HG03521 (cell line): ENCODE measurements around the gene FEN1.

Source experiments
- ATAC-seq: cut with Tn5 transposase; IDR thresholded peaks from one replicate; pipeline ENCODE4 v1.9.1; 2021; ENCODE audit warnings: mild to moderate bottlenecking, moderate library complexity; ENCODE audit not compliant: unreplicated experiment

The FEN1 gene

DNA sequence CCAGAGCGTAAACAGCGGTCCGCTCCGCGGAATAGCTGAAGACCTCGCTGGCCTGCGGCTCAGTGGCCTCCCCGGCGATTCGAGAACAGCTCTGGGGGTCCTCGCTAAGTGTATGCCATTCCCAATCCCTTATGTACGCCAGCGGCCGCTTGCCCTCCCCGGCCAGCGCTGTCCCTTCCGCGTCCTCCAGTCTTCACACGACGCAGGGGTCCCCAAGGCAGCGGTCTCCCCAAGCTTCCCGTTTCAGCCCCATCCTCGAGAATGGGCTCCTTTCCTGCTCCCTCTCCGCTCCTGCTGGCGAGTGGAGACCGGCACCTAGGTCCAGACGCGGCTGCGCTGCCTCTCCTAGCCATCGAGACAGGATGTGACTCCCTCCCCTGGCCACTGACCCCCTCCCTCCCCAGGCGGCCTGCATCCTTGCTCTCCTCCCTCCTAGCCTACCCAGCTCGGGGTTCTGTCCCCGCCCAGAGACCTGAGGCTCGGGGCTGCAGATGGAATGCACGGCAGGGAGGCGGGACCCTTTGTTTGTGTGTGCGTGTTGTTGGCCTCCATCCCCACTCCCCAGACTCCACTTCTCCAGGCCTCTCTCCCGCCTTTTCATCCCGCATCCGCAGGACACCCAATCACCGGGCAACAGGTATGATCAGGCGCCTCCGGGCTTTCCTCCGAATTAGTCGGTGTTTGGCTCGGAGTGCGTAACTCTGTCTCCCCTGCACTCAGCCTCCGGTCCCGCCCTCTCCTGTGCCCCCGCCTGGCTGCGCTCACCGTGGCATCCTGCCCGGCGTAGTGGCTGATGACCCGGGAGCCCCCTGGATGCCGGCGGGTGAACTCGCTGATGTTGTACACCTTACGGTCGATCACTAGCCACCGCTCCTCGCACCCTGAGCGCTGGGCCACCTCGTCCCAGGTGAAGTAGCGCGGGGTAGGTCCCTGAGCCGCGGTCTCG, 23.4 kb downstream of the FEN1 start:
- peak; percentile 9 for ATAC-seq

DNA sequence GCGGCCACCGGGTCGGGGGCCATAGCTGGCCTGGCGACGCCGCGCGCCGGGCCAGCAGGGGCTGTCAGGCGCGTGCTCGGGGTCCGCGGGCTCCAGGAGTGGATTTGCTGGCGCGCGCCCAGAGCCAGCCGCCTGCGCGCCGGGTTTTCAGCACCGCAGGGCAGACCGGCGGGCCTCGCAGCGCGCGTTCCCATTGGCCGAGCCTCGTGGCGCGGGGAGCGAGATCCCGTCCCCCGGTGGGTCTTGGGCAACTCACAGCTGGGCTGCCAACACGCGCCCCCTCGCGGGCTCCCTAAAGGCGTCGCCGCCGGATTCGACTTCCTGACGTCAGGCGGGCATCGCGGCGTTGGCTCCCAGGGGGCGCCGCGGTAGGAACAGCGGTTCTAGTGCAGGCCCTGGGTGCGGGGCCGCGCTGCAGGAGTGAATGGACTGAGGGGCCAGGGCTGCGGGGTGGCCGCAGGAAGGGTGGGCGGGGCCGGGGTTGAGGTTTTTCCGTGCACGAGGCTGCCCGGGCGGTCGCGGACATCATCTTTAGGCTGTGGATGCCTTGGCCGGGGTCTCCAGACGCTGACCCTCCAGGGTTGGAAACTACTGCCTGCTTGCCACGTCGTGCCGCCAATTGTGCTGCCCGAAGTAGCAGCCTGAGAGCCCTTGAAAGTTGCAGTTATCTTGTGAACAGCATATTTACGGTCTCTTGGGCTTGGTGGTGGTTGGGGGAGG, 24.2 kb downstream of the FEN1 start, which contains the start of gene FADS1:
Gene FADS1 (minus strand): TSS at position 268 of the 720 bp plus-strand sequence. CDS start 74 bp downstream, at position 194.
- peak; percentile 31 for ATAC-seq

DNA sequence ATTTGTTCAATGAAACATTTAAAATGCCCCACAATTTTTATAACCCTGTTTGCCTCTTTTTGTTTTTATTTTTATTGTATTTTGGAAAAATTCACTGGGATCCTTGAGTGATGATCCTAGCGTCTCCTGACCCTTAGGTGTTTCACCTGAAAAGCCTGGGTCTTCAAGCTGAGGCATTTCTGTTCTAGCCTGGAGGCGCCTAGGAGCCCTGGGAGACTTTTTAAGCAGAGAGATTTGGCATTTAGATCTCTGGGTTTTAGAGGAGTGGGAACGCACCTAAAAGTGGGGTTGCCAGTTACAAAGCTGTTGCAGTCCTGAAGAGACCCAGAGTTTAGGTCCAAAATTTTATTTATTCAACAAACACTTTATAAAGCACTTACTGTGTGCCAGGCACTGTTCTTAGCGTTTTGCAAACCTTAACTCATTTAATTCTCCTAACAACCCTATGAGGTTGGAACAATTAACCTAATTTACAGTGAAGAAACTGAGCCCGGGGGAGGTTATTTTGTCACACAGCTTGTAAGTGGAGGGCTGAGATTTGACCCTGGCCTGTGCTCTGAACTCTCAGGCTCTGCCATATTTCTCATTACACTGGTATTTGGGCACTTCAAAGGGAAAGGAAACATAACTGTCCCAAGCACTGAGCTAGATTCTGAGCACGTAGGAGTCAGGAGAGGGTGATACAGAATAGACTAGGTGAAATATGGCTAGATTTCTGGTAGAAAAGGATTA, 24.9 kb downstream of the FEN1 start:
- no peak for ATAC-seq

DNA sequence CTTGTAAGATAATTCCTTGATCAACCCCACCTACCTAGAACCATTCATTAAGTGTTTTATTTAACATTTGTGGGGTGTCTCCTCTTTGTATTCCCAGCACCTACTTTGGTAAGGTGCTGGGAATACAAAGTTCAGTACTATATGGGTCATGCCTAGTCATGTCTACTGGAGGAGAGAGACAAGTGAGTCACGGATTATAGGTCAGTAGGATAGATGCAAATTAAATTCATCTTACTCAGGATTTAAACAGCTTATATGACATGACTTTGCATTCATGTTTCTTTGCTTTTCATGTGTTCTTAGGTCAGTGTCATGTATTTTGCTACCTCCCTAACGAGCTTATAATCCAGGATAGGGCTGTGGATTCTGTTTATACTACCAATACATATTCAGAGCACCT, 27.5 kb downstream of the FEN1 start:
- ATAC-seq, result no peak

DNA sequence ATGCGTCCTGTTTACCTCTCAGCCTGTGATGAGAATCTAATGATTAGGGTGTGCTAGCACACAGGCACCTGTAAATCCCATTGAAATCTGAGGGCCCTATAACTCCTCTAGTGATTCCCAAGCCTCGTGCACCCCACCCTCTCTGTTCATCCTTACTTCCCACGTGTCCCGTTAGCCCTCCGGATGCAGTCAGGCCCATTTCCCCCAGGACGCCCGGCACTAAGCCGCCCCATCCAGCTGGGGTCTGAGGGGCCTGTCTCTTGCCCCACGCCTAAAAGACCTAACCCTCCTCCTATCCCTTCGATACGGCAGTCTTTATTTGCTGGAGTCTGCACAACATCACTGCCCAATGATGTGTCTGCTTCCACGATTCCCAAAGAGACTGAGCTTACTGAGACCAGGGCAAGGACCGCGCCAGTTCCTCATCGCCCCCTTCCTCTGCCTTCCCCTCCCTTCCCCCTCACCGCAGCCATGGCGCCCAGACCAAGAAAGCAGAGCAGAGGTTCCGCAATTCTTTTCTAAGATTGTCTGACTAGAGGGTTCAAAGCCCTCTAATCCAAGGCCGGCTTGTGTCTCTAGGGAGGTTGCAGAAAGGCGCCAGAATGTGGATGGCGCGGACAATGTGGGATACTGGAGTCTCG, 34.3 kb downstream of the FEN1 start:
- ATAC-seq, result no peak

DNA sequence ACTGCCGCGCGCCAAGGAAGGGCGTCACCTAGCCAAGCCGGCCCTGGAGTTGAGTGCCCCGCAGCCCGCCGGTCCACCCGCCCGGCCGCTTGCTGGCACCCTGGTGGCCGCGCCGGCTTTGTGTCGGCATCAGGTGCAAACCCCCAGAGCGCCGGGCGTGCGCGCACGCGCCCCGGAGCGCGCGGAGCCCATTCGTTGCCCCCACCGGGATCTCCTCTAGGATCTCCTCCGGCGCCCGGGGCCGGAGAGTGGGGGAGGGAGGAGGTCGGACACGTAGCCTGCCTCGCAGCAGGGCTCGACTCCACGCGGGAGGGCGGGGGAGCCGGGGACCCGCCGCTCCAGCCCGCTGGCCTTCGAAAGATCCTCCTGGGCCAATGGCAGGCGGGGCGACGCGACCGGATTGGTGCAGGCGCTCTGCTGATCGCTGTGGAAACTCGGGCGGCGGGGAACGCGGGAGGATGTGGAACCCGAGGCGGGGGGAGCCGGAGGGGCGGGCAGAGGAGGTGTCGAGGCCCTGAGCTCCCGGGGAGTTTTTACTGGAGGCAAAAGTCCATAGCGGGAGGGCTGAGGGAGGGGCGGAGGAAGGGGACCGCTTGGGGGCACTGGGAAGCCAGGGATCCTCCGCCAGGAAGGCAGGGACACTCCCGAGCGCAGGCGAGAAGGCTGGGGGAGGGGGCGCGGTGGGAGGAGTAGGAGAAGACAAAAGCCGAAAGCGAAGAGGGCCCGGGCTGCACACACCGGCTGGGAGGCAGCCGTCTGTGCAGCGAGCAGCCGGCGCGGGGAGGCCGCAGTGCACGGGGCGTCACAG, 35.1 kb downstream of the FEN1 start, which contains the start of gene FADS2:
Gene FADS2 (plus strand): TSS at position 730 of the 808 bp plus-strand sequence. CDS start 91 bp downstream, outside the sequence.
- ATAC-seq, result peak; percentile 67

DNA sequence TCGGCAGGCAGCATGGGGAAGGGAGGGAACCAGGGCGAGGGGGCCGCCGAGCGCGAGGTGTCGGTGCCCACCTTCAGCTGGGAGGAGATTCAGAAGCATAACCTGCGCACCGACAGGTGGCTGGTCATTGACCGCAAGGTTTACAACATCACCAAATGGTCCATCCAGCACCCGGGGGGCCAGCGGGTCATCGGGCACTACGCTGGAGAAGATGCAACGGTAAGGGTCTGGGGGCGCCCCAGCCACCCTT, 35.6 kb downstream of the FEN1 start:
- no peak for ATAC-seq

DNA sequence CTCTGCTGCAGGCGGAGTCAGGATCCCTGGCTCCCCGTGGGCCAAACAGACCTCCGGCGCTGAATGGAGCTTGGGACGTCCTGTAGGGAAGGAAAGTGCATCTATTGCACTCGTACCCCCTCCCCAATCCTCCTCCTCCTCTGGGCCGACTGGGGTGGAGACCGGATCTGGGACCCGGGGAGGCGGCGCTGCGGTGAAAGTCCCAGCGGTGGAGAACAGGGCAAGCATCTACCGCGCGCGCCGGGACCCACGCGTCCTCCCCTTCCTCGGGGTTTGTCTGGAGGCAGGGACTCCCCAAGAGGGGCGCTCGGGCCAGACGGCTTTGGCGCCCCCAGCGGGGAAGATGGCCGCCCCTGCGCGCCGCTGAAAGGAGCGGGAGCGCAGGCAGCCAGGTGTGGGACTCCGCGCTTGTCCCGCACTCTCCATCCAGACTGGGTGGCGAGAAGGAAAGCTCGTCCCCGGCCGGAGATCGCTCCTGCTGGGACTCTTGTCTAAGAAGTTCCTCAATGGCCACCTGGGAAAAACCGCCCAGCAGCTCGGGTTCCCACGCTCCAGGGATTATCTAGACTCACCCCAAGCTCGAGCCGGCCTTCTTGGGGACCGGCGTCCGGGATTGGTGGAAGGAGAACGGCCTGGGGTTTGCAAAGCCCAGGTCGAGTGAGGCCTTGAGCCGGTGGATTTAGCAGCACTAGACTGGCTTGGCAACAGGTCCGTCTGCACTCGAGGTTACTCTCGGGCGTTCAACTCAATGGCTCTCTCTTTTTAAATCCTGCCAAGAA, 36.1 kb downstream of the FEN1 start:
- ATAC-seq, result no peak

DNA sequence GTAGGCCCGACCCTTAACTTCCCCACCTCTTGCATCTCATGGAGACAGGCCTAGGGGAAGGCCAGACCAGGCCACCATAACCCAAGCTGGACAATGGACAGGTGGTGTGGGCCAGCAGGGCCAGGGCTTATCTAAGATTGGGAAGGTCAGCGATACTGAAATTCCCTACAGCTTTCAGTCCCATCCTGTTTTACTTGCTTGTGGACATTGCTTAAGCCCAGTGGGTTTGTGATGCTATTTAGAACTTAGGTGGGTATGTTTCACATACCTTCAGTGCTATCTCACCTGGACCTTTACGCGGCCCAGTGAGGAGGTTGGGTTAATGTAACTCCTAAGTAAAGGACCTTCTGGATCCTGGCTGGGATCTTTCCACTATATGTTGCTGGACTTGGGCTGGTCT, 37.1 kb downstream of the FEN1 start:
- ATAC-seq, result no peak

DNA sequence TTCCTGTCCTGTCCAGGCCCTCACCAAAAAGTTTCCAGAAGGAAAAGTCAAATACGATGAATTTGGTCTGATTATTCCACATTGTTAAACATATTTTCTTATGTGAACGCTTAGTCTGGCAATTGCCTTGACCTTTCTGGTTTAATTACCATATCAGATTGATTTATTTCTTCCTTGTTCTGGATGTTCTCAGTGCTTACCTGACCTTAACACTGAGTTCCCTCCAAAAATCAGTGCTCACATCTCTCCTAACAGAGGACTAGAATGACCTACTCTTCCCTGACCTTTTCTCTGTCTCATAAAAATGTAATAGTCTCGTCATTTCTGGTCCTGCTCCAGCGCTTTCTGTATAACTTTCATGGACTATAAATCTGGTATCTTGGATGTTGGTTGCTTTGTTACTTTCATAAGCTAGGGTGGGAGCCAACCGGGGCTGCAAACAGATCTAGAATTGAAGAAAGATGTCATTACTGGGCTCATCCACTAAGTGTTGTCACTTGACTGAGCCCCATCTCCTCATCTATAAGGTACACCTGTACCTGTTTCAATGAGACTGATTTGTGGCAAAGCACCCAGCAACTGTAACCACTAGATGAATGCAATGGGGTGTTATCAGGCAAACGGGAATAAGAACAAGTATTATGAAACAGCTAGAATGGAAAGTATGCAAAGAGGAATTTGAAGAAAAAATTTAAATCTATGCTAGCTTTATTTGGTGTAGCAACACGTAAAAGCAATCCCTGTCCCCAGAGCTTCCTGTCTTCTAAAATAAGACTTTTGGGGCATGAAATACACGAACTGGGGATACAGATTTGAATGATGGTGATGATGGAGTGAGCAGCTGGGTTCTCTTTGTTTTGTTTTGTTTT, 37.8 kb downstream of the FEN1 start:
- ATAC-seq, result no peak

DNA sequence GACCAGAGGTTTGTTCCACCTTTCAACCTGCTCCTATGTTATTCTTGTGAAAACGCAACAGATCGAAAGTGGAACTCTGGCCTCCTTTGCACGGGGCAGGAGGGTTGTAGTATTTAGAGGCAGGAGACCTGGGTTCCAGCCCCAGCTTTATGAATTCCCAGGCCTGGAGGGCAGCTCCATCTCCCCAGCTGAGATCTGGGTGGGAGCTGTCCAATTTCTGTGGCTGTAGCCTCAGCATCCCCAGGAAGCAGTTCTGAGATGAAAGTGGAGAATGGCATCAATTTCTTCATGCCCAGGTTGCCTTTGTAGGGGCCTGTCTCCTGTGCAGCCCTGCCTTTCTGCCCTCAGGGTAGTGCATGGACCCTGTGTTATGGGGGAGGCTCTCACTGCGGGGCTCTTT, 39.5 kb downstream of the FEN1 start:
- no peak for ATAC-seq

DNA sequence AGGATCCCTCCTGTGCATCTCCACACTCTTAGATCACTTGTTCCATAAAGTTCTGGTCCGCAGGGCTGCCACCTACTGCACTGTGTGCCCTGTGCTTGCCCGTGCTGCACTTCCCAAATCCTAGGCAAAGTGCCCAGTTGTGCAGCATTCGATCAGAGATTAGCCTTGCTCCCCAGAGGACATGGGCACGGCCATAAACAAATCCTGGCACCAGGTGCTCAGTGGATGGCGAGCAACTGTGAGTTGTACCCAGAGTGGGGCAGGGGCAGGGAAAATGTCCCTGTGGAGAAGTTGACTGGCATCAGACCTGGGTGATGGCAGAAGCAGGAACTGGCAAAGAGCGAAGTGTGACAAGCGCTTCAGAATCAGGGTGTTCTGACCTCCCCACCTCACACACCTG, 40.0 kb downstream of the FEN1 start:
- no peak for ATAC-seq

DNA sequence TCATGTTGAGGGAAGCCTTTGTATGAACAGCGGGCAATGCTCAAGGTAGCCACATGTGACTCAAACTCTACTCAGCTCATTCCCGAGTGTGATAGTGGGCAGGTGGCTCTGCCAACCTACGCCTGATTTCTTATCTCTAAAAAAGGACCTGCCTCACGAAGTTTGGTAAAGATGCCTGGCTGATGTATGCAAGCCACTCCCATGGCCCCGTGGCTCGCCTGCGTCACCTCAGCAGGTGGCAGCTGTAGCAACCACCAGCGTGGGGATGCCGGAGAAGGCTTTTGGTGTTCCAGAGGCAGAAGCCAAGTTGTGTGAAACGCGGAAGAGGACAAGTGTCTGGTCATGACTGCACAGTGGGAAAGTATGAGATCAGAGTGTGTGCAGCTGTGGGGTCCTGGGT, 40.8 kb downstream of the FEN1 start:
- ATAC-seq, result no peak

DNA sequence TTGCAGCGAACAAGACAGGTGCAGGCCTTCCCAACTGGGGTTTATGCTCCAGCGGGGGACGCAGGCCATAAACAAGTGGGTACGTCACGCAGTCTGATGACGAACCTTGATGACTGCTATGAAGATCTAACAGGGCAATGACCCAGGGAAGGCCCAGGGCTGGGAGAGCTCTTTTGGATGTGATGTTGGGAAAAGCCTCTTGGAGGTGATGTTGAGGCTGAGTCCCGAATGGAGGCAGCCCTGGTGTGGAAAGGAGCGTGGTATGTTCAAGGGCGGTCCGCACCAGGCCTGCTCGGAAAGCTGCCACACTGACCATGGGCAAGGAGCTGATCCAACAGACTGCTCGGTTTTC, 41.2 kb downstream of the FEN1 start:
- no peak for ATAC-seq

DNA sequence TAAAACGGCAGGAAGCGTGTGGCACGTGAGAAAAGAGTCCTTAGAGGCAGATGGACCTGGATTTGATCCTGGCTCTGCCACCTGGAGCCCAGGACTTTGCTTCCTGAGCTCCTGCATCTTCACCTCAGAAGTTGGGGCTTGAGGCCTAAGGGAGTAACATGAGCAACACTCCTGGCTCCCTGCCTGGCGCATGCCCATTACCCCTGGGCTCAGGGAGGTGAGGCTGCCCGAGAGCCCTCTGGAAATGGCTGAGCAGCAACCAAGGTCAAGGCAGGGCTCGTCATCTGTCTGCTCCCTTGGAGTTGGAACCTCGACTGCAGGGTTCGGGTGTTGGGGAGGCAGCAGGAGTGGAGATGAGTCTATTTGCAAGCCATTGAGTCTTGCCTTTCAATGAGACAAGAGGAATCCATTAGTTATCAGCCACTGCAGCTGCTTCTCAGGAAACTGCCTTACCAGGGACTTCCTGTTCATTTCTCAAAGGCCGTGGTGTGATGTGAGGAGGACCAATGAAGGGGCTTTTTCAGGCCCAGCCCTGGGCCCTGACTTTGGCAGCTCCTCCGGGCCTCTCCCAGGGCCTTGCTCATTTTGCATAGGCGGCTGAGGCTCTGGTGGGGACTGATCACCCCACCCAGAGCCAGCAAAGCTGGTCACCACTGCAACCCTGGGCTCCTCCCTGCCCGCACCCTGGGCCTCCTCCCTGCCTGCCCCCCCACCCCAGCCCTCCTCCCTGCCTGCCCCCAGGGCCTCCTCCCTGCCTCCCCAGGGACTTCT, 41.8 kb downstream of the FEN1 start:
- ATAC-seq, result peak; percentile 91

DNA sequence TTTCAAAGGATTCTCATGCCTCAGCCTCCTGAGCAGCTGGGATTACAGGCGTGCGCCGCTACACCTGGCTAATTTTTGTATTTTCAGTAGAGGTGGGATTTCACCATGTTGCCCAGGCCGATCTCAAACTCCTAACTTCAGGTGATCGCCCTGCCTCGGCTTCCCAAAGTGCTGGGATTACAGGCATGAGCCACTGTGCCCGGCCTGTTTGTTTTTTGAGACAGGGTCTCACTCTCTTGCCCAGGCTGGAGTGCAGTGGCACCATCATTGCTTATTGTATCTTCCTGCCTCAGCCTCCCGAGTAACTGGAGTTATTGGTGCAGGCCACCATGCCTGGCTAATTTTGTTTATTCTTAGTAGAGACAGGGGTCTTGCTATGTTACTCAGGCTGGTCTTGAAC, 43.5 kb downstream of the FEN1 start:
- no peak for ATAC-seq

DNA sequence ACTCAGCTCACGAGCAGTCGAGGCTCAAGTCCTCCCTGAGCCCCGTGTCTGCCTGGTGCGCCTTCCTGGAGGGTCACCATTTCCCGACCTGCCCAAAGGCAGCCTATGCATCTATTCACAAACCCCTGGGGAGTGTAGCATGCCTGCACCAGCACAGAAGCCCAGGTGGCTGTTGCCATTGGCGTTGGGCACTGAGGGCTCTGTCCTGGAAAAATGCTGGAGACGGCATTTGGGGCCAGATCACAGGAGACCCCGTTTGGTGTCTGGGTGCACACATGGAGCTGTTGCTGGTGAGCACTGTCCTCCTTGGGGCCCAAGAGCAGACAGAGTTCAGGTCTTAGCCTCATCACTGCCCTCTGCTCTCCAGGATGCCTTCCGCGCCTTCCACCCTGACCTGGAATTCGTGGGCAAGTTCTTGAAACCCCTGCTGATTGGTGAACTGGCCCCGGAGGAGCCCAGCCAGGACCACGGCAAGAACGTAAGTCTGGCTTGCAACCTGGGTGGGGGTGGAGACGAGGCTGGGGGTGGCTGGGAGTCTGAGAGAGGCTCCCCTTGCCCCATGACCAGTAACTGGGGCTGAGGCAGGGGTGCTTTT, 44.8 kb downstream of the FEN1 start:
- no peak for ATAC-seq
